ENCODE results near the gene PIK3R3. TPM values are rescaled to one million over a fixed set of nuclear protein-coding genes. Genes with fewer than 3 reads are reported as not detected.

The PIK3R3 gene
- total RNA-seq, 1 experiment from 2014 or later = 12.4 TPM

- no peak overlapping the region for H3K14ac ChIP-seq (ENCODE audit: insufficient read depth, low read length)
- no peak overlapping the region for H4K5ac ChIP-seq (ENCODE audit: insufficient read length, low read depth, low read length)
- no peak overlapping the region for H2BK5ac ChIP-seq (ENCODE audit: insufficient read length, low read length)
- H2BK120ac ChIP-seq (ENCODE audit: low read depth, low read length, poor library complexity, severe bottlenecking) = no peak overlapping the region
- H3K23ac ChIP-seq (ENCODE audit: insufficient read length, low read depth, low read length) = no peak overlapping the region
- no peaks in the 10 kb centered on the region for H4K20me1 ChIP-seq (ENCODE audit: control insufficient read depth, insufficient read depth, insufficient read length)
- no peaks in the 10 kb centered on the region for H3K79me2 ChIP-seq (ENCODE audit: insufficient read depth, low read length)
- no peaks in the 10 kb centered on the region for H3K79me1 ChIP-seq (ENCODE audit: insufficient read depth, low read depth, low read length, poor library complexity, severe bottlenecking)
- H3K4ac ChIP-seq (ENCODE audit: low read depth, low read length) = no peak overlapping the region
- H3K27me3 ChIP-seq (ENCODE audit: insufficient read depth, low read length) = no peaks in the 10 kb centered on the region
- no peak overlapping the region for H3K4me3 Mint-ChIP-seq
- no peak overlapping the region for H2BK15ac ChIP-seq (ENCODE audit: low read depth, low read length)
- H3T11ph ChIP-seq (ENCODE audit: low read length) = no peak overlapping the region
- no peaks in the 10 kb centered on the region for H3K36me3 Mint-ChIP-seq (ENCODE audit: insufficient read depth in 1 of 3, low read depth in 3 of 3)
- no peaks in the 10 kb centered on the region for H3K27me3 Mint-ChIP-seq (ENCODE audit: low read depth)
- H2BK20ac ChIP-seq (ENCODE audit: low read depth, low read length, poor library complexity, severe bottlenecking) = no peak overlapping the region
- H3K4me2 ChIP-seq (ENCODE audit: insufficient read depth, insufficient read length, low read length) = no peak overlapping the region
- no peak overlapping the region for H2AK5ac ChIP-seq (ENCODE audit: insufficient read length, low read length)
- TF ChIP-seq, protein P1, sequence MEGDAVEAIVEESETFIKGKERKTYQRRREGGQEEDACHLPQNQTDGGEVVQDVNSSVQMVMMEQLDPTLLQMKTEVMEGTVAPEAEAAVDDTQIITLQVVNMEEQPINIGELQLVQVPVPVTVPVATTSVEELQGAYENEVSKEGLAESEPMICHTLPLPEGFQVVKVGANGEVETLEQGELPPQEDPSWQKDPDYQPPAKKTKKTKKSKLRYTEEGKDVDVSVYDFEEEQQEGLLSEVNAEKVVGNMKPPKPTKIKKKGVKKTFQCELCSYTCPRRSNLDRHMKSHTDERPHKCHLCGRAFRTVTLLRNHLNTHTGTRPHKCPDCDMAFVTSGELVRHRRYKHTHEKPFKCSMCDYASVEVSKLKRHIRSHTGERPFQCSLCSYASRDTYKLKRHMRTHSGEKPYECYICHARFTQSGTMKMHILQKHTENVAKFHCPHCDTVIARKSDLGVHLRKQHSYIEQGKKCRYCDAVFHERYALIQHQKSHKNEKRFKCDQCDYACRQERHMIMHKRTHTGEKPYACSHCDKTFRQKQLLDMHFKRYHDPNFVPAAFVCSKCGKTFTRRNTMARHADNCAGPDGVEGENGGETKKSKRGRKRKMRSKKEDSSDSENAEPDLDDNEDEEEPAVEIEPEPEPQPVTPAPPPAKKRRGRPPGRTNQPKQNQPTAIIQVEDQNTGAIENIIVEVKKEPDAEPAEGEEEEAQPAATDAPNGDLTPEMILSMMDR (conservative IDR thresholded peaks at IDR 0.05) = no peak
- no peak overlapping the region for H3K27ac ChIP-seq (ENCODE audit: insufficient read length, low read depth, low read length)
- H2AFZ ChIP-seq (ENCODE audit: low read length) = no peak overlapping the region
- no peak overlapping the region for H3K18ac ChIP-seq (ENCODE audit: insufficient read length, low read depth, low read length)
- no peak overlapping the region for H4K8ac ChIP-seq (replicated peaks; ENCODE audit: insufficient read length, low read depth, low read length)
- DNase-seq = no peak
- H3K9me3 ChIP-seq (ENCODE audit: control insufficient read depth, low read depth, low read length) = no peaks in the 10 kb centered on the region
- WGBS (ENCODE audit: extremely low coverage, insufficient read length, low lambda C conversion rate) = no CpG with 5 or more reads among the region's 1 CpG
- no peaks in the 10 kb centered on the region for H3K9me3 Mint-ChIP-seq
- no peak overlapping the region for H3K9ac ChIP-seq (ENCODE audit: extremely low read depth, insufficient read length, low read length)
- H3K56ac ChIP-seq (ENCODE audit: insufficient read length, low read depth, low read length) = no peak overlapping the region
- H3K27ac Mint-ChIP-seq = no peak overlapping the region
- peaks cover 14% of the 10 kb centered on the region in 2 experiments for H3K4me1 Mint-ChIP-seq
- 0 out of 2 replicates have a peak, but pooled peaks cover 4% of the 10 kb centered on the region for H3K4me1 ChIP-seq (ENCODE audit: insufficient read depth, low read length)
- H4K91ac ChIP-seq (ENCODE audit: insufficient read length, low read depth, low read length) = no peak overlapping the region
- H3K23me2 ChIP-seq (ENCODE audit: insufficient read length, low read depth, low read length, poor library complexity, severe bottlenecking) = no peaks in the 10 kb centered on the region
- H2BK12ac ChIP-seq (ENCODE audit: insufficient read length, low read depth, low read length) = no peak overlapping the region
These were observed 20.3 kb downstream of the PIK3R3 start for GRCh38 chr1:46112108-46112507.

All from H9 (cell line).